Esophagus muscularis mucosa (tissue), 4 donors: Measurements from ENCODE around the gene RAPH1. TPM values are rescaled to one million over a fixed set of nuclear protein-coding genes. Genes with fewer than 3 reads are reported as not detected.
"Not testable (repeated sequence)": the region's sequence is repeated elsewhere in the genome, so short reads cannot be mapped to it uniquely, and the experiment has no call there.

Experiments
- DNase-seq: peaks from one replicate; pipeline ENCODE4 v3.0.0-alpha.2; 2017; ENCODE audit errors: extremely low spot score
- H3K27ac ChIP-seq, 4 donors: fragments of 200-600 bp; sonication (generic); replicated peaks in 1 of 4; 1 replicate in 3 of 4; 2 replicates in 1 of 4; pipeline ENCODE4 v1.5.1; 2016 to 2019; ENCODE audit warnings: mild to moderate bottlenecking in 1 of 4
- H3K27me3 ChIP-seq, 4 donors: fragments of 200-600 bp; sonication (generic); one replicate each; pipeline versions ENCODE4 v1.5.1 to v1.6.0; 2016 to 2019
- H3K36me3 ChIP-seq, 4 donors: fragments of 200-600 bp; sonication (generic); one replicate each; pipeline ENCODE4 v1.5.1; 2016 to 2019
- H3K4me1 ChIP-seq, 4 donors: fragments of 200-600 bp; sonication (generic); one replicate each; pipeline ENCODE4 v1.5.1; 2016 to 2019
- H3K4me3 ChIP-seq, 4 donors: fragments of 200-600 bp; sonication (generic); 1 replicate in 2 of 4; 2 replicates in 2 of 4; pipeline ENCODE4 v1.5.1; 2016 to 2019; ENCODE audit warnings: mild to moderate bottlenecking in 4 of 4, moderate library complexity in 1 of 4
- H3K9me3 ChIP-seq, 4 donors: fragments of 200-600 bp; sonication (generic); 1 replicate in 3 of 4; 2 replicates in 1 of 4; pipeline ENCODE4 v1.5.1; 2016 to 2019
- EP300 ChIP-seq: sonication (generic); formaldehyde crosslinking; IDR thresholded peaks from one replicate; pipeline ENCODE4 v1.6.1; 2017; ENCODE audit warnings: antibody characterized with exemption
- POLR2A ChIP-seq: fragments of 450-650 bp; IDR thresholded peaks from one replicate; pipeline ENCODE4 v1.6.1; 2017; ENCODE audit warnings: antibody characterized with exemption, moderate library complexity, mild to moderate bottlenecking, low read depth
- POLR2AphosphoS5 ChIP-seq, 2 donors: sonication (generic); formaldehyde crosslinking; IDR thresholded peaks; one replicate each; pipeline ENCODE4 v1.6.1; 2017; ENCODE audit warnings: antibody characterized with exemption in 2 of 2
- WGBS: methylation state at CpG from one replicate; pipeline ENCODE4 v1.1.5; 2018; 5-methylcytosine and 5-hydroxymethylcytosine counted together
- intact Hi-C: fragments of 100-400 bp; cut with DNase I; formaldehyde crosslinking; loops from one replicate; pipeline ENCODE4 v1.15.1; 2023
- total RNA-seq, 4 donors: library from RNA; depleted of rRNA; stranded (reverse); fragments of >200 nt; gene quantifications; one replicate each; pipeline versions ENCODE4 v1.1.0 to v1.2.1, GENCODE V29; 2016
- TF ChIP-seq, protein P1 (sequence below), 3 experiments: fragments of 200-600 bp in 2 of 3; fragments of 450-650 bp in 1 of 3; sonication (generic) in 2 of 3; IDR thresholded peaks; one replicate each; pipeline ENCODE4 v1.5.1; 2017 to 2019; ENCODE audit warnings: antibody characterized with exemption in 3 of 3, mild to moderate bottlenecking in 2 of 3, moderate library complexity in 1 of 3

RAPH1 gene
- total RNA-seq, 4 donors from 2014 or later: 15.4 to 20.4 (median 18.2) TPM

DNA sequence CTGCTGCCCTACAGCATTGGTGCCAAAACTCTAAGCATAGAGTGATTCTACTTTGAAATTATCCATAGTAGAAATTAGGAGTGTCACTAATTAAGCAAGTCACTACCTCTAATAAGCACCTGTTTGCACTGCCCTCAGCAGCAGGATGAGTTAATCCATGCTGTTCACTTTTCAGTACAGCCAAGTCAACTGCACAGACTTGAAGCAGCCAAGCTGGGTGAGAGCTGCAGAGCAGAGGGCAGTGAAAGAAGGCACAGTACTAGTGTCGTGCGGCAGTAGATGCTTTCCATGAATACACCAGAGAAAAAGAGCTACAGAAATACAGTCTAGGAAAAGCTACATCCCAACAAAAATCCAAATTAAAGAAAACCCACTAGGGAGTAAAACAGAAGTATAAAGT is 98.6 kb downstream of the RAPH1 start:
- intact Hi-C loops: no loop called here
- no peaks in the 10 kb centered on the region for H3K9me3 ChIP-seq
- no peak overlapping the region for H3K27ac ChIP-seq
- peaks cover 0 to 59% (median 28%) of the 10 kb centered on the region in 4 donors for H3K36me3 ChIP-seq
- H3K27me3 ChIP-seq: no peaks in the 10 kb centered on the region
- 83% methylated on average over 2 of the region's 2 CpGs for WGBS
- H3K4me3 ChIP-seq: no peak overlapping the region
- no peak for TF ChIP-seq EP300
- no peak for TF ChIP-seq POLR2AphosphoS5 (IDR thresholded peaks at IDR 0.05)
- TF ChIP-seq POLR2A: no peak
- TF ChIP-seq, protein P1, sequence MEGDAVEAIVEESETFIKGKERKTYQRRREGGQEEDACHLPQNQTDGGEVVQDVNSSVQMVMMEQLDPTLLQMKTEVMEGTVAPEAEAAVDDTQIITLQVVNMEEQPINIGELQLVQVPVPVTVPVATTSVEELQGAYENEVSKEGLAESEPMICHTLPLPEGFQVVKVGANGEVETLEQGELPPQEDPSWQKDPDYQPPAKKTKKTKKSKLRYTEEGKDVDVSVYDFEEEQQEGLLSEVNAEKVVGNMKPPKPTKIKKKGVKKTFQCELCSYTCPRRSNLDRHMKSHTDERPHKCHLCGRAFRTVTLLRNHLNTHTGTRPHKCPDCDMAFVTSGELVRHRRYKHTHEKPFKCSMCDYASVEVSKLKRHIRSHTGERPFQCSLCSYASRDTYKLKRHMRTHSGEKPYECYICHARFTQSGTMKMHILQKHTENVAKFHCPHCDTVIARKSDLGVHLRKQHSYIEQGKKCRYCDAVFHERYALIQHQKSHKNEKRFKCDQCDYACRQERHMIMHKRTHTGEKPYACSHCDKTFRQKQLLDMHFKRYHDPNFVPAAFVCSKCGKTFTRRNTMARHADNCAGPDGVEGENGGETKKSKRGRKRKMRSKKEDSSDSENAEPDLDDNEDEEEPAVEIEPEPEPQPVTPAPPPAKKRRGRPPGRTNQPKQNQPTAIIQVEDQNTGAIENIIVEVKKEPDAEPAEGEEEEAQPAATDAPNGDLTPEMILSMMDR (IDR thresholded peaks at IDR 0.05): no peak
- H3K4me1 ChIP-seq: no peaks in the 10 kb centered on the region
- DNase-seq: no peak

DNA sequence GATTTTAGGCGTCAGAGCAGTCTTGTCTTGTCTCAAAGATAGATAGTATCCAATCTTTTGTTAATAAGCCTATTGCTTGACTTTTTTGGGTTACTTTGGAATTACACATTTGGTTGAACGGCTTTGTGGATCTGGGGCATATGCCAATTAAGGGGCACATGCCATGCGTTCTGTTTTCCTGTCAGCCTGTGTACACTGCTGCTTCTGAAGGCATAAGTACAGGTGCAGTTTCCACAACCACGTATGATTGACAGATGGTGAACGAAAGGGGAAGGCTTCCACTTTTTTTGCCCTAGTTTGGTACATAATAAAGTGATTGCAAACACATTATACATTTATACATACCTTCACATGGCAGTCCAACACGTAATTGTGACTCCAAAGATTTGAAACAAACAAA is 102.3 kb downstream of the RAPH1 start:
- H3K4me1 ChIP-seq: peaks cover 0 to 14% (median 5%) of the 10 kb centered on the region in 4 donors
- H3K27me3 ChIP-seq: no peaks in the 10 kb centered on the region
- 86% methylated on average over 6 of the region's 6 CpGs for WGBS
- no peak overlapping the region for H3K4me3 ChIP-seq
- no peak overlapping the region for H3K27ac ChIP-seq
- no peak for DNase-seq
- no peaks in the 10 kb centered on the region for H3K9me3 ChIP-seq
- TF ChIP-seq, protein P1 (IDR thresholded peaks at IDR 0.05): no peak
- TF ChIP-seq POLR2AphosphoS5 (IDR thresholded peaks at IDR 0.05): no peak
- no peak for TF ChIP-seq EP300
- no peak for TF ChIP-seq POLR2A
- intact Hi-C loops: no loop called here
- peaks cover 0 to 26% (median 9%) of the 10 kb centered on the region in 4 donors for H3K36me3 ChIP-seq

DNA sequence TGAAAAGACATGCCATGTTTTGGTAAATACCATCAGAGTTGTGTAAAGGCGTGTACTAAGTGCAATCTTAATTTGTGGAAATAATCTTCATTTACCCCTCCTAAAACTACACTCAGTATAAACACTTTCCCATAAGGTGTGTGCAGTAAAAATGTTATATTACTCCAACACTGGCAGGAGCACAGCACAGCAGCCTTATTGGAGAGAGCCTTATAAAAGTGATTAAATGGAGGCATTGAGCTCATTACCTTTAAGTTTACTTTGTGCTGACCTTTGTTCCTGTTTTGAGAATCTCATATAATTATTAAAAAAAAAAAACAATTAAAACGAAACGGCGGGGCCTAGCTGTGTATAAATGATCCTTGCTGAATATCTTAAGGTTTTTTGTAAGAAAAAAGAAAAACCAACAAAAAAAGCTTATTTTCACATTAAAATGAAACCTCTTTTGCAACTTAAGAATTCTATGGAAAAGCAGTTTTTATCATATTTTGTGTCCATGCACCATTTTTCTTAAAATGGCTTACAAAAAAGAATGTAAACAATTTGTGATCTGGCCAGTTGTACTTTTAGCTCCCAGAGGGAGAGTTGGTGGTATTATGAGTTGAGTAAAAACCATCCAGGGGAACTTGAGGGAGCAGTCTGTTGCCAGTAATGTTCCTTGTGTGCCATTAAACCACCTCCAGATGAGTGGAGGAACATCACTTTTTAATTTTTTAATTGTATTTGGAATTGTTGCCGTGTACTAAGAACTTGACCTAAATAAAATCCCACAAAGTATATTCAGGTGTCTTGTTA is 103.5 kb downstream of the RAPH1 start:
- peaks cover 0 to 14% (median 5%) of the 10 kb centered on the region in 4 donors for H3K4me1 ChIP-seq
- H3K4me3 ChIP-seq: no peak overlapping the region
- H3K9me3 ChIP-seq: no peaks in the 10 kb centered on the region
- peaks cover 0 to 26% (median 10%) of the 10 kb centered on the region in 4 donors for H3K36me3 ChIP-seq
- intact Hi-C loops: no loop called here
- H3K27me3 ChIP-seq: no peaks in the 10 kb centered on the region
- TF ChIP-seq, protein P1 (IDR thresholded peaks at IDR 0.05): no peak
- TF ChIP-seq EP300 (no peak), POLR2A (no peak), POLR2AphosphoS5 (IDR thresholded peaks at IDR 0.05) (no peak)
- 89% methylated on average over 5 of the region's 5 CpGs for WGBS
- no peak for DNase-seq
- H3K27ac ChIP-seq: no peak overlapping the region

DNA sequence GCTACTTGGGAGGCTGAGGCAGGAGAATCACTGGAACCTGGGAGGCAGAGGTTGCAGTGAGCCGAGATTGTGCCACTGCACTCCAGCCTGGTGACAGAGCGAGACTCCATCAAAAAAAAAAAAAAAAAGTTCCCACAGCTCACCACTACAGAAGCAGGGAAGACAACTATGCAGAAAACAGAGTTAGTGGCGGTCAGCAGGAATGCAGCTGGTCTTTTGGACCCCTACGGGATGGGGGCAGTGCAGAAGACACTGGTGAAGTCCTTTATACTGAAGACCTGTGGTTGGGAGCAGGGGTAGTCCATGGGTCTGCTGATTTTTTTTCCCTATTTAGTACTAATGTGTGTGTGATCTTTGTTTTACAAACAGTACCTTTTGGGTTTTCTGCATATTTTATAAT is 105.5 kb downstream of the RAPH1 start:
- Histone ChIP-seq H3K4me1 (peaks cover 0 to 14% (median 5%) of the 10 kb centered on the region in 4 donors), H3K36me3 (peaks cover 0 to 26% (median 7%) of the 10 kb centered on the region in 4 donors)
- H3K27me3 ChIP-seq, H3K27ac ChIP-seq, DNase-seq, intact Hi-C loops, H3K9me3 ChIP-seq, H3K4me3 ChIP-seq: not testable (repeated sequence)
- WGBS: 98% methylated on average over 4 of the region's 4 CpGs

DNA sequence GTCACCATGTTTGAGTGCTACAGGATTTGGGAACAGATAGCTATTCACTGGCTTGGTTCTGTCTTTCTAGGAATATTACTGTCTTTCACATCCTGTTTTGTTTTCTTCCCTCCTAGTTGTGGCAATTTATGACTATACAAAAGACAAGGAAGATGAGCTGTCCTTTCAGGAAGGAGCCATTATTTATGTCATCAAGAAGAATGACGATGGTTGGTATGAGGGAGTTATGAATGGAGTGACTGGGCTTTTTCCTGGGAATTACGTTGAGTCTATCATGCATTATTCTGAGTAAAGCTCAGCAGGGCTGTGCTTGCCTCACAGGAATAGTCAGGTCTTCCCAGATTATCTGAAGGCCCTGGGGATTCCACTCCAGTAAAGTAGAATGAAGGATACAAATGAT is 108.0 kb downstream of the RAPH1 start:
- TF ChIP-seq, protein P1 (IDR thresholded peaks at IDR 0.05): no peak
- TF ChIP-seq EP300: no peak
- TF ChIP-seq POLR2AphosphoS5 (IDR thresholded peaks at IDR 0.05): no peak
- TF ChIP-seq POLR2A: no peak
- Histone ChIP-seq H3K36me3 (peaks cover 0 to 24% (median 12%) of the 10 kb centered on the region in 4 donors), H3K27me3 (no peaks in the 10 kb centered on the region), H3K4me1 (peaks cover 0 to 14% (median 5%) of the 10 kb centered on the region in 4 donors), H3K27ac (no peak overlapping the region), H3K9me3 (no peaks in the 10 kb centered on the region), H3K4me3 (no peak overlapping the region)
- no peak for DNase-seq
- intact Hi-C loops: no loop called here
- 70% methylated on average over 2 of the region's 2 CpGs for WGBS
